Sigmoid colon (tissue), 4 donors: ENCODE results near the gene TMEM86B.

ENCODE experiments used
- CTCF ChIP-seq, 4 experiments: fragments of 450-650 bp in 3 of 4; fragments of 200-600 bp in 1 of 4; IDR thresholded peaks; one replicate each; pipeline ENCODE4 v1.5.1; 2016 to 2019; ENCODE audit warnings: antibody characterized with exemption in 4 of 4, mild to moderate bottlenecking in 3 of 4, moderate library complexity in 2 of 4
- EP300 ChIP-seq, 4 donors: sonication (generic); formaldehyde crosslinking; IDR thresholded peaks; one replicate each; pipeline ENCODE4 v1.6.1; 2017; ENCODE audit warnings: antibody characterized with exemption in 4 of 4
- POLR2A ChIP-seq, 2 donors: fragments of 450-650 bp; IDR thresholded peaks; one replicate each; pipeline ENCODE4 v1.6.1; 2016; ENCODE audit warnings: antibody characterized with exemption in 2 of 2, mild to moderate bottlenecking in 2 of 2, moderate library complexity in 2 of 2
- POLR2AphosphoS5 ChIP-seq, 4 donors: sonication (generic); formaldehyde crosslinking; IDR thresholded peaks; one replicate each; pipeline ENCODE4 v1.6.1; 2017; ENCODE audit warnings: antibody characterized with exemption in 4 of 4

DNA sequence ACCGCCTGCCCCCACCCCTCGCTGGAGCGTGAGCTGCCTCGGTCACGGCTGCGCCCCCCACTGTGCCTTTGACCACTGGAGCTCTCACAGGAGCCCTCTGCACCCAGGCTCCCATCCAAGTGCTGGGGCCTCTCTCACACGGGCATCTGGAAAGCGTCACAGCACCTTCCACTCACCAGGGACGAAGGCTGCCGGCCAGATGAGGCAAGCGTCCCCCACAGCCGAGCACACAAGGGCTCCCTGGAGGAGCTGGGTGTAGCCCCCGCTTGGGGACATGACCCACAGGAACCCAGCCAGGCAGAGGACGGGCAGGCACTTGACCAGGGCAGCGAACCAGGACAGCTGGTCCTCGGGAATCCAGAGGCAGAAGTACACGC lies 560 bp downstream of the TMEM86B start:
- TF ChIP-seq CTCF (IDR thresholded peaks at IDR 0.05) = no peak
- TF ChIP-seq EP300 (IDR thresholded peaks at IDR 0.05) = no peak
- TF ChIP-seq POLR2A (IDR thresholded peaks at IDR 0.05) = no peak
- TF ChIP-seq POLR2AphosphoS5 (IDR thresholded peaks at IDR 0.05) = peak in 3 of 4 donors; percentile 29 to 78 (median 62)
